Activated naive CD4-positive, alpha-beta T cell treated with anti-CD3 and anti-CD28 coated beads, Interleukin-2, amount 50 U/mL, for 24 hours (primary cell): ENCODE results near the gene PPP4C.
"Not testable (repeated sequence)": the region's sequence is repeated elsewhere in the genome, so short reads cannot be mapped to it uniquely, and the experiment has no call there.

Source experiments
- H3K27ac Mint-ChIP-seq: one replicate; pipeline ENCODE4 v1.8.0; 2021; ENCODE audit warnings: mild to moderate bottlenecking, mixed read lengths
- H3K27me3 Mint-ChIP-seq: one replicate; pipeline ENCODE4 v1.8.0; 2021; ENCODE audit warnings: mixed read lengths
- H3K36me3 Mint-ChIP-seq: one replicate; pipeline ENCODE4 v1.8.0; 2021; ENCODE audit warnings: mixed read lengths
- H3K4me1 Mint-ChIP-seq: one replicate; pipeline ENCODE4 v1.8.0; 2021; ENCODE audit warnings: mixed read lengths
- H3K4me3 Mint-ChIP-seq: one replicate; pipeline ENCODE4 v1.8.0; 2021; ENCODE audit warnings: mild to moderate bottlenecking, mixed read lengths
- H3K9me3 Mint-ChIP-seq: one replicate; pipeline ENCODE4 v1.8.0; 2021; ENCODE audit warnings: mixed read lengths

PPP4C gene

GRCh38 chr16:30075503-30076275, at the start of gene PPP4C:
Gene PPP4C (plus strand): TSS chr16:30075994. CDS start chr16:30076378, 384 bp downstream.
- peak within 1 kb of the TSS; percentile 96 for H3K4me3 Mint-ChIP-seq
- peaks cover 10% of the 10 kb centered on the region for H3K36me3 Mint-ChIP-seq
- peaks cover 38% of the 10 kb centered on the region for H3K4me1 Mint-ChIP-seq
- no peaks in the 10 kb centered on the region for H3K9me3 Mint-ChIP-seq
- no peaks in the 10 kb centered on the region for H3K27me3 Mint-ChIP-seq
- H3K27ac Mint-ChIP-seq: peak within 1 kb of the TSS; percentile 98

- H3K4me3 Mint-ChIP-seq: no peak overlapping the region
- peaks cover 24% of the 10 kb centered on the region for H3K27me3 Mint-ChIP-seq
- no peaks in the 10 kb centered on the region for H3K9me3 Mint-ChIP-seq
- no peak overlapping the region for H3K27ac Mint-ChIP-seq
- peaks cover 6% of the 10 kb centered on the region for H3K4me1 Mint-ChIP-seq
- H3K36me3 Mint-ChIP-seq: no peaks in the 10 kb centered on the region
Measured at GRCh38 chr16:30026449-30026848, 49.3 kb upstream of the PPP4C start.

DNA sequence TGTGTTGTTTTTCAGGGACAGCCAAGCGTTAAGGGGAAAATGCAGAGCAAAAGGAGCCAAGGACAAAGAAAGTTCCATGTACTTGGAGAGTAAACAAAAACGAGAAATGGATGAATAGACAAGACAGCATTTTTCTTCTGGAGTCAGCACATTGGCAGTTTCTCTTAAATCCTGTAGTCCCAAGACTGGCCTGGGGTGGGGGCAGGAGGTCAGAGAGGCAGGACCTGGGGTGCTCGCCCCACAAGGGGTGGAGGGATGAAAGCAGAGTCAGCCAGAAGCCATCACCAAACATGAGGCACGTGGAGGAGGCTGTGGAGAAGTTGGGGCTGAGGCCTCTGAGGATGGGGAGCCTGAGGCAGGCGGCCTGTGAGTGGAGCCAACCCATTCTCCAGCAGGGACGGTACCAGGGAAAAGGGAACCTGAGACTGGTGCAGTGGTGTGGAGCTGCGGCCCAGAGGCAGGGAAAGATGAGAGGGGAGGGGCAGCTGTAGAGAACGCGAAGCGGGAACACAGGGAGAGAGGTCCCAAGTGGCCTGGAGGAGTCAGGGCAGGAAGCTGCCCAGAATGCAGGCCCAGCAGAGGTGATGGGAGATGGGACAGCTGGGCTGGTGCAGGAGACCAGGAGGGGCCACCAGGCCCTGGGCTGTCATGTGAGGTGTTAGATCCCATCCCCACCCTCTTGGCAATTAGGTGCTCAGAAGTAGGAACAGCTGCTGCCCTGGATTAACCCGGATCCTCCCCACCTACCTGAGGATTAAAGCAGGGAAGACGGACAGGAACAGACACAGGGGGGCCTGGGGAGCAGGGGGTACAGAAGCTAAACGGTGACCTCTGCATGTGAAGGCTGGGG, 48.0 kb upstream of the PPP4C start:
- Mint-ChIP-seq H3K27ac (no peak overlapping the region), H3K27me3 (peaks cover 29% of the 10 kb centered on the region)

GRCh38 chr16:30028438-30029076, 47.2 kb upstream of the PPP4C start:
- Mint-ChIP-seq H3K27ac (no peak overlapping the region), H3K4me3 (no peak overlapping the region), H3K4me1 (peaks cover 11% of the 10 kb centered on the region), H3K27me3 (peaks cover 30% of the 10 kb centered on the region), H3K9me3 (no peaks in the 10 kb centered on the region), H3K36me3 (peaks cover 3% of the 10 kb centered on the region)

More for the DNA sequence above, 48.0 kb upstream of the PPP4C start:
- peaks cover 11% of the 10 kb centered on the region for H3K4me1 Mint-ChIP-seq
- H3K36me3 Mint-ChIP-seq: peaks cover 3% of the 10 kb centered on the region
- no peak overlapping the region for H3K4me3 Mint-ChIP-seq
- H3K9me3 Mint-ChIP-seq: no peaks in the 10 kb centered on the region

- no peaks in the 10 kb centered on the region for H3K9me3 Mint-ChIP-seq
- H3K27me3 Mint-ChIP-seq: peaks cover 31% of the 10 kb centered on the region
- peaks cover 11% of the 10 kb centered on the region for H3K4me1 Mint-ChIP-seq
- H3K27ac Mint-ChIP-seq: peak overlapping the region; percentile 68
- H3K4me3 Mint-ChIP-seq: no peak overlapping the region
- H3K36me3 Mint-ChIP-seq: peaks cover 3% of the 10 kb centered on the region
Measured at GRCh38 chr16:30030011-30030685, 45.6 kb upstream of the PPP4C start.

- Mint-ChIP-seq H3K36me3 (peaks cover 3% of the 10 kb centered on the region), H3K27ac (no peak within 1 kb of the TSS), H3K9me3 (no peaks in the 10 kb centered on the region), H3K27me3 (peaks cover 31% of the 10 kb centered on the region), H3K4me1 (peaks cover 11% of the 10 kb centered on the region), H3K4me3 (peak within 1 kb of the TSS; percentile 52)
Measured at GRCh38 chr16:30030841-30031413, 44.9 kb upstream of the PPP4C start, which contains the start of gene TLCD3B. Gene TLCD3B (minus strand): TSS chr16:30031271. CDS start chr16:30030527, 744 bp downstream.

- Mint-ChIP-seq H3K4me3 (no peak overlapping the region), H3K27me3 (peaks cover 31% of the 10 kb centered on the region), H3K27ac (no peak overlapping the region), H3K4me1 (peaks cover 11% of the 10 kb centered on the region), H3K36me3 (peaks cover 3% of the 10 kb centered on the region), H3K9me3 (no peaks in the 10 kb centered on the region)
Measured at GRCh38 chr16:30031477-30031918, 44.3 kb upstream of the PPP4C start.

GRCh38 chr16:30032083-30032819, 43.5 kb upstream of the PPP4C start:
- Mint-ChIP-seq H3K4me3 (peak overlapping the region; percentile 52), H3K27ac (no peak overlapping the region), H3K27me3 (peaks cover 28% of the 10 kb centered on the region), H3K36me3 (peaks cover 3% of the 10 kb centered on the region), H3K9me3 (no peaks in the 10 kb centered on the region), H3K4me1 (peaks cover 11% of the 10 kb centered on the region)

- Mint-ChIP-seq H3K9me3 (no peaks in the 10 kb centered on the region), H3K27ac (no peak overlapping the region), H3K27me3 (peaks cover 20% of the 10 kb centered on the region), H3K4me3 (no peak overlapping the region), H3K36me3 (peaks cover 3% of the 10 kb centered on the region), H3K4me1 (peaks cover 11% of the 10 kb centered on the region)
Measured at GRCh38 chr16:30033270-30033669, 42.5 kb upstream of the PPP4C start.

- no peaks in the 10 kb centered on the region for H3K27me3 Mint-ChIP-seq
- no peaks in the 10 kb centered on the region for H3K9me3 Mint-ChIP-seq
- H3K27ac Mint-ChIP-seq: no peak overlapping the region
- H3K36me3 Mint-ChIP-seq: no peaks in the 10 kb centered on the region
- H3K4me3 Mint-ChIP-seq: no peak overlapping the region
- H3K4me1 Mint-ChIP-seq: no peaks in the 10 kb centered on the region
Measured at GRCh38 chr16:30040221-30040620, 35.6 kb upstream of the PPP4C start.

DNA sequence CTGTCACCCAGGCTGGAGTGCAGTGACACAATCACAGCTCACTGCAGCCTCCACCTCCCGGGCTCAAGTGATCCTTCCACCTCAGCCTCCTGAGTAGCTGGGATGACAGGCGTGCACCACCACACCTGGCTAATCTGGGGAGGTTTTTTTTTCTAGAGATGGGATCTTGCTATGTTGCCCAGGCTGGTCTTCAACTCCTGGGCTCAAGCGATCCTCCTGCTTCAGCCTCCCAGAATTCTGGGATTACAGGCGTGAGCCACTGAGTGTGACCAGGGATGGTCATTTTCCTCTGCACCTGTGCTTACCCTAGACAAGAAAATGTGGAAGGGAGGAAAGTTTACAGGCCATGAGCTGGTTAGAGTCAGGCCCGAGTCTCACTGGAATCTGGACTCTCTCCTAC, 35.1 kb upstream of the PPP4C start:
- not testable (repeated sequence) for H3K4me1 Mint-ChIP-seq, H3K9me3 Mint-ChIP-seq, H3K4me3 Mint-ChIP-seq, H3K27me3 Mint-ChIP-seq, H3K36me3 Mint-ChIP-seq, H3K27ac Mint-ChIP-seq

GRCh38 chr16:30041841-30042240, 34.0 kb upstream of the PPP4C start:
- Mint-ChIP-seq H3K36me3 (no peaks in the 10 kb centered on the region), H3K27ac (no peak overlapping the region), H3K9me3 (no peaks in the 10 kb centered on the region), H3K27me3 (no peaks in the 10 kb centered on the region), H3K4me3 (no peak overlapping the region), H3K4me1 (no peaks in the 10 kb centered on the region)

DNA sequence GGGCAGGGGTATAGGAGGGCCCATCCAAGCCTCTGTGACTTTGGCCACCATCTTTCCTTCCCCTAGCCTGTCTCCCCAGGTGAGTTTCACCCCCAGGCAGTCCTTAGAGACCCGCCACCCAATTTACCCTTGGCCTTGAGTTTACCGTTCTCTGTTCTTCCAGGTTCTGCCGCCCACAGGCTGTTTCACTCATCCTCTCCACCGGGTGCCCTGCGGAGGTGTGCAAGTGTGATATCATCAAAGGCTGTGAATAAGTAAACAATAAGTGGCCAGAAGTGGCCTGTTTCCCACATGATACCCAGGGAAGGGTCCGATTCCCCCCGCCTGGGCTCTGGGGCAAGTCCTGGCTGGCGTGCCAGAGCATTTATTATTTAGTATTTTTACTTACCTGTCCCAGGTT, 29.6 kb upstream of the PPP4C start:
- H3K27me3 Mint-ChIP-seq: no peaks in the 10 kb centered on the region
- no peaks in the 10 kb centered on the region for H3K36me3 Mint-ChIP-seq
- no peaks in the 10 kb centered on the region for H3K4me1 Mint-ChIP-seq
- H3K4me3 Mint-ChIP-seq: no peak overlapping the region
- no peaks in the 10 kb centered on the region for H3K9me3 Mint-ChIP-seq
- H3K27ac Mint-ChIP-seq: no peak overlapping the region

- Mint-ChIP-seq H3K4me1 (peaks cover 2% of the 10 kb centered on the region), H3K4me3 (no peak overlapping the region), H3K27ac (no peak overlapping the region)
Measured at GRCh38 chr16:30046588-30046987, 29.2 kb upstream of the PPP4C start.

More at GRCh38 chr16:30046588-30046987, 29.2 kb upstream of the PPP4C start:
- Mint-ChIP-seq H3K27me3 (no peaks in the 10 kb centered on the region), H3K36me3 (no peaks in the 10 kb centered on the region), H3K9me3 (no peaks in the 10 kb centered on the region)
